Measurements from ENCODE around the gene FAIM2. TPM values are rescaled to one million over a fixed set of nuclear protein-coding genes. Genes with fewer than 3 reads are reported as not detected.
A peak's percentile ranks its signal among the peaks of the same experiment; 100 is the strongest.

FAIM2 gene
- total and polyA plus RNA-seq, 2 donors (not counting 1 experiment from before 2014, with no cell fraction given): 0.50 to 1.00 TPM

- TF ChIP-seq EZH2 (IDR thresholded peaks at IDR 0.05; ENCODE audit: low read length, missing control alignments): no peak
- TF ChIP-seq, protein P1, sequence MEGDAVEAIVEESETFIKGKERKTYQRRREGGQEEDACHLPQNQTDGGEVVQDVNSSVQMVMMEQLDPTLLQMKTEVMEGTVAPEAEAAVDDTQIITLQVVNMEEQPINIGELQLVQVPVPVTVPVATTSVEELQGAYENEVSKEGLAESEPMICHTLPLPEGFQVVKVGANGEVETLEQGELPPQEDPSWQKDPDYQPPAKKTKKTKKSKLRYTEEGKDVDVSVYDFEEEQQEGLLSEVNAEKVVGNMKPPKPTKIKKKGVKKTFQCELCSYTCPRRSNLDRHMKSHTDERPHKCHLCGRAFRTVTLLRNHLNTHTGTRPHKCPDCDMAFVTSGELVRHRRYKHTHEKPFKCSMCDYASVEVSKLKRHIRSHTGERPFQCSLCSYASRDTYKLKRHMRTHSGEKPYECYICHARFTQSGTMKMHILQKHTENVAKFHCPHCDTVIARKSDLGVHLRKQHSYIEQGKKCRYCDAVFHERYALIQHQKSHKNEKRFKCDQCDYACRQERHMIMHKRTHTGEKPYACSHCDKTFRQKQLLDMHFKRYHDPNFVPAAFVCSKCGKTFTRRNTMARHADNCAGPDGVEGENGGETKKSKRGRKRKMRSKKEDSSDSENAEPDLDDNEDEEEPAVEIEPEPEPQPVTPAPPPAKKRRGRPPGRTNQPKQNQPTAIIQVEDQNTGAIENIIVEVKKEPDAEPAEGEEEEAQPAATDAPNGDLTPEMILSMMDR (conservative IDR thresholded peaks at IDR 0.05 in 1 of 2, IDR thresholded peaks at IDR 0.05 in 1 of 2; ENCODE audit: low read depth in 1 of 2, low read length in 2 of 2): no peak
- no peak overlapping the region for H3K4me3 ChIP-seq (replicated peaks in 1 of 4; ENCODE audit: control extremely low read depth in 1 of 4, insufficient read depth in 1 of 4, low read depth in 3 of 4, low read length in 4 of 4)
- H3K27me3 ChIP-seq (ENCODE audit: control insufficient read depth, insufficient read depth, low read length): no peaks in the 10 kb centered on the region
- H3K9me3 ChIP-seq (ENCODE audit: control insufficient read depth, insufficient read depth, low read depth, low read length): no peaks in the 10 kb centered on the region
- no peak overlapping the region for H3K27ac ChIP-seq (ENCODE audit: insufficient read depth, low read length)
- peaks cover 29% of the 10 kb centered on the region for H3K79me2 ChIP-seq (ENCODE audit: control insufficient read depth, insufficient read depth, low read length)
- no peak overlapping the region for H3K9ac ChIP-seq (ENCODE audit: insufficient read depth, low read length)
- H3K4me2 ChIP-seq (ENCODE audit: extremely low read depth, insufficient read depth, low read length): no peak overlapping the region
- no peaks in the 10 kb centered on the region for H4K20me1 ChIP-seq (ENCODE audit: control insufficient read depth, extremely low read depth, insufficient read depth, low read length)
- no peaks in the 10 kb centered on the region for H3K4me1 ChIP-seq (ENCODE audit: control insufficient read depth, extremely low read depth, insufficient read depth, low read length)
- no peak overlapping the region for H2AFZ ChIP-seq (ENCODE audit: low read length)
- peak; percentile 18 to 25 for DNase-seq (ENCODE audit: low read depth in 2 of 2)
- H3K36me3 ChIP-seq (ENCODE audit: control insufficient read depth, insufficient read depth, low read length): no peaks in the 10 kb centered on the region
These were observed 85.3 kb downstream of the FAIM2 start for GRCh38 chr12:49818241-49818895.

Other genes starting within 250 kb of the FAIM2 start
- gene FMNL3, start 196.5 kb downstream of the FAIM2 start, total RNA-seq: 17.2 and 22.5 TPM in 2 replicates
- gene FMNL3, start 196.5 kb downstream of the FAIM2 start, polyA plus RNA-seq: 13.6 and 15.0 TPM in 2 replicates
- gene TMBIM6, start 162.3 kb downstream of the FAIM2 start, total RNA-seq: 369 and 432 TPM in 2 replicates
- gene TMBIM6, start 162.3 kb downstream of the FAIM2 start, polyA plus RNA-seq: 830 and 879 TPM in 2 replicates
- 11.6 and 14.2 TPM in 2 replicates for gene NCKAP5L, start 75.5 kb downstream of the FAIM2 start, total RNA-seq
- gene NCKAP5L, start 75.5 kb downstream of the FAIM2 start, polyA plus RNA-seq: 3.9 TPM in 2 replicates
- 4.5 and 7.2 TPM in 2 replicates for gene BCDIN3D, start 60.8 kb downstream of the FAIM2 start, total RNA-seq
- gene BCDIN3D, start 60.8 kb downstream of the FAIM2 start, polyA plus RNA-seq: 2.5 and 3.2 TPM in 2 replicates
- gene AQP2, start 46.8 kb upstream of the FAIM2 start, total RNA-seq: not detected in 2 replicates
- gene AQP2, start 46.8 kb upstream of the FAIM2 start, polyA plus RNA-seq: not detected in 2 replicates
- under 0.01 TPM in 1 of 2 replicates, not detected in the other for gene AQP5, start 58.0 kb upstream of the FAIM2 start, total RNA-seq
- gene AQP5, start 58.0 kb upstream of the FAIM2 start, polyA plus RNA-seq: not detected in 2 replicates
- gene AQP6, start 69.0 kb upstream of the FAIM2 start, total RNA-seq: under 0.01 and 0.17 TPM in 2 replicates
- gene AQP6, start 69.0 kb upstream of the FAIM2 start, polyA plus RNA-seq: 0.06 TPM in 1 of 2 replicates, not detected in the other
- gene RACGAP1, start 121.6 kb upstream of the FAIM2 start, total RNA-seq: 15.2 and 38.1 TPM in 2 replicates
- gene RACGAP1, start 121.6 kb upstream of the FAIM2 start, polyA plus RNA-seq: 22.9 and 73.4 TPM in 2 replicates
- 1.7 and 1.8 TPM in 2 replicates for gene ASIC1, start 153.7 kb upstream of the FAIM2 start, total RNA-seq
- gene ASIC1, start 153.7 kb upstream of the FAIM2 start, polyA plus RNA-seq: 2.6 and 3.9 TPM in 2 replicates
- 22.9 and 34.3 TPM in 2 replicates for gene SMARCD1, start 181.4 kb upstream of the FAIM2 start, total RNA-seq
- 30.5 and 45.0 TPM in 2 replicates for gene SMARCD1, start 181.4 kb upstream of the FAIM2 start, polyA plus RNA-seq
- under 0.01 TPM in 1 of 2 replicates, not detected in the other for gene GPD1, start 200.1 kb upstream of the FAIM2 start, total RNA-seq
- 0.03 TPM in 1 of 2 replicates, not detected in the other for gene GPD1, start 200.1 kb upstream of the FAIM2 start, polyA plus RNA-seq
- 39.0 and 55.3 TPM in 2 replicates for gene COX14, start 208.3 kb upstream of the FAIM2 start, total RNA-seq
- gene COX14, start 208.3 kb upstream of the FAIM2 start, polyA plus RNA-seq: 57.1 and 58.7 TPM in 2 replicates

All from fibroblast of lung (primary cell).